ENCODE results near the gene ADAMTS13.

- TF ChIP-seq, protein P1, sequence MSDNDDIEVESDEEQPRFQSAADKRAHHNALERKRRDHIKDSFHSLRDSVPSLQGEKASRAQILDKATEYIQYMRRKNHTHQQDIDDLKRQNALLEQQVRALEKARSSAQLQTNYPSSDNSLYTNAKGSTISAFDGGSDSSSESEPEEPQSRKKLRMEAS (CRISPR knock-in tag; IDR thresholded peaks at IDR 0.05) = no peak
- TF ChIP-seq CTCF (IDR thresholded peaks at IDR 0.05) (no peak), ATF3 (CRISPR knock-in tag; conservative IDR thresholded peaks at IDR 0.05) (no peak), ZNF121 (CRISPR knock-in tag; IDR thresholded peaks at IDR 0.05) (no peak), SP1 (CRISPR knock-in tag; conservative IDR thresholded peaks at IDR 0.05) (no peak), USF2 (CRISPR knock-in tag; IDR thresholded peaks at IDR 0.05) (no peak), ELF4 (CRISPR knock-in tag; IDR thresholded peaks at IDR 0.05; ENCODE audit: low read depth) (no peak)
- TF ChIP-seq, protein P2, sequence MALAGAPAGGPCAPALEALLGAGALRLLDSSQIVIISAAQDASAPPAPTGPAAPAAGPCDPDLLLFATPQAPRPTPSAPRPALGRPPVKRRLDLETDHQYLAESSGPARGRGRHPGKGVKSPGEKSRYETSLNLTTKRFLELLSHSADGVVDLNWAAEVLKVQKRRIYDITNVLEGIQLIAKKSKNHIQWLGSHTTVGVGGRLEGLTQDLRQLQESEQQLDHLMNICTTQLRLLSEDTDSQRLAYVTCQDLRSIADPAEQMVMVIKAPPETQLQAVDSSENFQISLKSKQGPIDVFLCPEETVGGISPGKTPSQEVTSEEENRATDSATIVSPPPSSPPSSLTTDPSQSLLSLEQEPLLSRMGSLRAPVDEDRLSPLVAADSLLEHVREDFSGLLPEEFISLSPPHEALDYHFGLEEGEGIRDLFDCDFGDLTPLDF (CRISPR knock-in tag; IDR thresholded peaks at IDR 0.05) = no peak
Observed at GRCh38 chr9:133457748-133458147, 35.6 kb downstream of the ADAMTS13 start.
